GM18861 (cell line): ENCODE measurements around the gene CCDC92.
"Not testable (repeated sequence)": the region's sequence is repeated elsewhere in the genome, so short reads cannot be mapped to it uniquely, and the experiment has no call there.

Experiments used
- ATAC-seq: cut with Tn5 transposase; IDR thresholded peaks from one replicate; pipeline ENCODE4 v1.9.1; 2021; ENCODE audit not compliant: unreplicated experiment

Gene CCDC92

DNA sequence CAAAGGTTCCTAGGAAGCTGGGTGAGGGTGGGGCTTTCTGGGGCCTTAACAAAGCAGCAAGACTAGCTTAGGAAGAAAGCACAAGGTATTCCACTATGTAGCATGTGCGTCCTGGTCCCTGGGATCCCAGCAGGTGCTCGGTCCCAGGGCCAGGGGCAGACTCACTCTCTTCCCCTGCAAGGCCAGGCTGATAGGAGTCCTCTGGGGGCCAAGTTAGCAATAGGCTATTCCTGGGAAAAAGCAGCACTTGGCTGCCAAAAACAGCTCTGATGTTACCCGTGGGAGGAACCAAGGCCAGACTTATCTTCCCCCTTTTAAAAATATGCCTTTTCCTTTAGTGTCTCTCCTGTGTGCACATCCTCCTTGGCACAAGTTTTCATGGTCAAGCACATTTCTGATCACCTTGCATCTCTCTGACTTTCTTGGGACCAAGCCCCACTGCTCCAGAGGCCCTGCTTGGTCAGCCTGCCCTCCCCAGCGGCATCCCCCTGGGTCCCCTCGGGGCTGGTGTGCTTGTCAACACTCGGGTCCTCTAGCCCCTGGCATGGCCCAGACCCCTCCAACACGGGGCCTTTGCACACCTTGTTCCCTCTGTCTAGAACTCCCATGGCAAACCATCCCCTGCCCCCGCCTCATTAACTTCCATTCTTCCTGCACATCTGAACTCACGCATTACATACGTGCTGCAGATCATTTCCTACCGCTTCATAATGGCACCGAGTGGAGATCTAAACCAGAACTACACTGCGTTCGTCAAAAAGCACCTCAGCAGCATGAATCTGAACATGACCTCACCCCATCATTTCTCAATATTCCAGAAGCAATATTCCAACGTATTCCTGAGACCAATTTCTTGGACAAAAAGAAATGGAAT is 21.9 kb downstream of the CCDC92 start:
- ATAC-seq: no peak

DNA sequence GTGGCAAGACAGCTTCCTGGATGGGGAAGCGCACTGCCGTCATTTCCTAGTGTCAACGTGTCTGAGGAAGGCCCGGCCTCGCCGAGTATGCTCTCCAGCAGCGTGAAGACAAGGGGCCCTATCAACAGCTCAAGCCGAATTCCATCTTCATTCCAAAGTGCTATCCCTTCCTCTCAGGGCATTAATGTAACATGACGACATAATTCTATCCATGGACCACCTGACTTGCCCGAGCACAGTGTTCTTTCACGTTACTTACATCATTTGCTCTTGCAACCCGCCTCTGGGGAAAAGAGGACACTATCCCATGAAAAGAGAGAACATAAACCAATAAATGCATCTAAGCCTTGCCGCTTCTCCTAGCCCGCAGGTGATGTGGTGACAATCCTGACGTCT is 22.9 kb downstream of the CCDC92 start:
- ATAC-seq: no peak

DNA sequence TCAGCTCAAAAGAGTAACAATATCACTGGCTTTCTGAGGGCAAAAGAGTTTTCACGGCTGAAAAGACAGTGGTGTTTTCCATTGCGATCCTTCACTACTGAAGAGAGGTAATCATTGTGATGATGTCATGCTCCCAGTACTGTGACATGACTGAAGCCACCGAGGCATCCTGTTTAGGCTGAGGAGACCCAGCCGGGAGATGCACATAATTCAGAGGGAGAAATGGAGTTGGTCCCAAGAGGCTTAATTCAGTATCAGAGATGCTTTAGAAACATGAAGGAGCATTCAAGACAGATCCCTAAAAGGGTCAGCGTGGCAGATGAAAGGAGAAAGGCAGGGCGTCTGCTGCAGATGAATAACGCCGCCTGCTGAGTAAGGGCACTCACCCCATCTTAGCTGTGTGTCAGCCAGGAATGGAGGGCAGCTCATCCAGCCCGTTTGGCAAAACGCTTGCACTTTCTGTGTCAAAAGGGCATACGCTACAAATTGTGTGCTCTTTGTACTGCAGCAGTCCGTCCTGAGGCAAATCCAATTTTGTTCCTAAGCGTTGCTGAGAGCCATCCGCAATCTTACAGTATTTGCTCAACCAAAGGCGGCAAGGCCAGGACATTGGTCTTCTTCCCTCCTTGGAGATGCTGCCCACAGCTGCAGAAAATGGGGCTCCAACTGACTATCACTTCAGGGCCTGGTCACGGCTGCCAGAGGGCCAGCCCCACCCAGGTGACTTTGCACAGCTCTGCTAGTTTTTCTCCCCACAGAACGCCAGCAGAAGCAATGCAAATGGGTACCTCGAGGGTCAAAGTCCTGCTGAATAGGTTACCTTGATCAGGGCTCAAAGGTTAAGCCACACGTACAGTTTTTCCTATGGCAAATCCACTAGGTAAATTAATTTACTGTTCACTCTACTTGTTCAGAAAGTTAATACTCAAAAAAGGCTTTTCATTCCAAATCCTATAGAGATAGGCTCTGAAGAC is 23.5 kb downstream of the CCDC92 start:
- no peak for ATAC-seq

DNA sequence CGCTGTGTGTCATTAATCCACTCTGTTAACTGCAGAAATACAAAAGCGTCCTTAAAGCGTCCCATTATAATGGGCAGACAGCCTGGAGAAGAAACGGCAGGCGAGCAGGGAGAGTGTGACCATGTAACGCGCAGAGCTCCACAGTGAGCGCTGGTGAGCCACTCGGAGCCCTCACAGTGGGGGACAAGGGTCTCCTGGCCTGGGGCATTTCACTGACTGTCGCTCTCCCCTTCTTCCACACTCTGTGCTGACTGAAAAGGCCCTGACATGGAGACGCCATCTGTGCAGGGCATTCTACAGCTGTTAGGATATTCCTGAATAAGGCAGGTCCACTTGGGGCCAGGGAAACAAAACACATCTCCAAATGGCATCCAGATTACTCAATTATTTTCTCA is 24.2 kb downstream of the CCDC92 start:
- no peak for ATAC-seq

DNA sequence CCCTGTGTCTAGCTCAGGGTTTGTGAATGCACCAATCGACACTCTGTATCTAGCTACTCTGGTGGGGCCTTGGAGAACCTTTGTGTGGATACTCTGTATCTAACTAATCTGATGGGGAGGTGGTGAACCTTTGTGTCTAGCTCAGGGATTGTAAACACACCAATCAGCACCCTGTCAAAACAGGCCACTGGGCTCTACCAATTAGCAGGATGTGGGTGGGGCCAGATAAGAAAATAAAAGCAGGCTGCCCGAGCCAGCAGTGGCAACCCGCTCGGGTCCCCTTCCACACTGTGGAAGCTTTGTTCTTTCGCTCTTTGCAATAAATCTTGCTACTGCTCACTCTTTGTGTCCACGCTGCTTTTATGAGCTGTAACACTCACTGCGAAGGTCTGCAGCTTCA is 25.1 kb downstream of the CCDC92 start:
- ATAC-seq: not testable (repeated sequence)

DNA sequence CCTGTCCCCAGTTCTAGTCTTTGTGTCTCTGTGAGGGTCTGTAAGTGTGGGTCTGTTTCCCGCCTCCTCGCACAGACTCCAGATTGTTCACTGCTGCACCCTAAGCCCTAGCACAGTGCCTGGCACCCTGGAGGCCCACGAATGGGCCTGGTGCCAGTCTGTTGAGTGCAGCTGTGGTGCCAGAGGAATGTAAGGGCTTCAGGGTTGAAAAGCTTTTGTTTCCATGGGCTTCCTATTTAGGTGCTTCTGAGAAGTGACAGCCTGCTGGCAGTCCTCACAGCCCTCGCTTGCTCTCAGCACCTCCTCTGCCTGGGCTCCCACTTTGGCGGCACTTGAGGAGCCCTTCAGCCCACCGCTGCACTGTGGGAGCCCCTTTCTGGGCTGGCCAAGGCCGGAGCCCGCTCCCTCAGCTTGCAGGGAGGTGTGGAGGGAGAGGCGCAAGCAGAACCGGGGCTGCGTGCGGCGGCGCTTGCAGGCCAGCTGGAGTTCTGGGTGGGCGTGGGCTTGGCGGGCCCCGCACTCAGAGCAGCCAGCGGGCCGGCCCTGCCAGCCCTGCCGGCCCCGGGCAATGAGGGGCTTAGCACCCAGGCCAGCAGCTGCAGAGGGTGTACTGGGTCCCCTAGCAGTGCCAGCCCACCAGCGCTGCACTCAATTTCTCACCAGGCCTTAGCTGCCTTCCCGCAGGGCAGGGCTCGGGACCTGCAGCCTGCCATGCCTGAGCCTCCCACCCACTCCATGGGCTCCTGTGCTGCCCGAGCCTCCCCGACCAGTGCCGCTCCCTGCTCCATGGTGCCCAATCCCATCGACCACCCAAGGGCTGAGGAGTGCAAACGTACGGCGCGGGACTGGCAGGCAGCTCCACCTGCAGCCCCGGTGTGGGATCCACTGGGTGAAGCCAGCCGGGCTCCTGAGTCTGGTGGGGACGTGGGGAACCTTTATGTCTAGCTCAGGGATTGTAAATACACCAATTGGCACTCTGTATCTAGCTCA is 25.8 kb downstream of the CCDC92 start:
- not testable (repeated sequence) for ATAC-seq

DNA sequence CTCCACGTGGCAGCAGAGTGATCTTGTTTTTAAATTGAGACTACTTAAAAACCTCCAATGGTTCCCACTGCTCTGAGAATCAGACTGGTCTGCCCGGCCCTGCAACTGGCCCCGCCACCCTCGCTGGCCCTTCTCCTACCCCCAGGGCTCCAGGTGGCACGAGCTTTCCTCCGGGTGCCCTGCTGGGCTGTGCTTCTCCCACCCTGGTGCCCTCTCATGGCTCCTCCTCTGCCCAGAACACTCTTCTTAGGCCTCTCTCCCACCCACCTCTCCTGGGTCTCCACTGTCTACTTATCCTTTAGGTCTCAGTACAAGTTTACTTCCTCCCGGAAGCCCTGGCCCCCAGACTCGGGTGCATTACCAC is 26.5 kb downstream of the CCDC92 start:
- no peak for ATAC-seq

DNA sequence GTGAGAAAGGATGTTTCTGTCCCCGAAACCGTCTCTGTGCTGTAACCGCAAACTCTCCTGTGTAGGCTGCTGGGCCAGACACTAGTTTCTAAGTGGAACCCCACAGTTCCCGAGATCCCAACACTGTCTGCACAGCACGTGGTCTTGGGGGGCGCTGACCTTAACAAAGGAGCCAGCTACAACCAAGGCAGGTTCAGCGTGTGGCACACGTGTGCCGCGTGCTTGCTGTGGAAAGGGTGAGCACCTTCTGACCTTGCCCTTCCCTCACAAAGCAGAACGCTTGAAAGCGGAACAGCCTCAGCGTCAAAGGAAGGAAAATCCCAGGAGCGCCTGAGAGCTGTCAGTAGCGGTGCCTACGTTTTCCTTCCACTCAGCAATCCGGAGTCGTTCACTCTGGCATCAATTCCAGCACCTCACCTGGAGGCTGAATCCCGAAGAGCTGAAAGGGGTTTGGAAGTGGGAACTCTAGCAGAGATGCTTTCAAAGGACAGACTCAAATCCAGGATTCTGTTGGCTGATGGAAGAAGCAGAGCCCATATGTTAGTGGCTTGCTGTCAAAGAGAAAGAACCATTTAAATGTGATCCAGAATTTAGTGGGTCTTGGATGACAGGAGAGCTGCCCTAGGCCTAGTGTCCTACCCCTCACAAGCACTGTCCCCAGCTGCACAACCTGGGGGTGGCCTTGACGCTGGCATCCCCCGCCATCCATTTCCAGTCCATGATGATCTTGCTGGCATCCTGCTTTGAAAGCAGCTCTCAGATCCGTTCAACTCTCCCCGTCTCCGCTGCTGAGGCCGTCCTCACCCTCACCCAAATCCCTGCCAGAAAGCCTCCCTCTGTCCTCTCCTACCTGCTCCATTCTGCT is 27.1 kb downstream of the CCDC92 start:
- ATAC-seq: no peak

DNA sequence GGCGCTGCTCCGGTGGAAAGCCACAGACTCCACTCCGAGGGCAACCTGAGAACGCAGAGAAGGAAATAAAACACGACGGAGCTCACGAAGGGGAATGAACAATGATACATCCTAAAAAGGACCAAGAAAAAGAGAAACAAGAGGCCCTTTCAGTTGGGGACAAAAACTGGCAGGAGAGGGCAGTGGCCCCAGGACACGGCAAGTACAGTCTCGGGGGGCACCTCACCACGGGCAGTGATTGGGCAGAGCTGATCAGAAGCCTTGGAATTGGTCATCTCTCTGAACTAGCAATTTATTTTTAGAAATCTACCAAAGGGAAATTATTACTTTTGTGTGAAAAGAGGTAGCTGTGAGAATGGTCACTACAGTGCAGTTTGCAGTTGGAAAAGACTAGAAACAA is 27.9 kb downstream of the CCDC92 start:
- ATAC-seq: no peak

DNA sequence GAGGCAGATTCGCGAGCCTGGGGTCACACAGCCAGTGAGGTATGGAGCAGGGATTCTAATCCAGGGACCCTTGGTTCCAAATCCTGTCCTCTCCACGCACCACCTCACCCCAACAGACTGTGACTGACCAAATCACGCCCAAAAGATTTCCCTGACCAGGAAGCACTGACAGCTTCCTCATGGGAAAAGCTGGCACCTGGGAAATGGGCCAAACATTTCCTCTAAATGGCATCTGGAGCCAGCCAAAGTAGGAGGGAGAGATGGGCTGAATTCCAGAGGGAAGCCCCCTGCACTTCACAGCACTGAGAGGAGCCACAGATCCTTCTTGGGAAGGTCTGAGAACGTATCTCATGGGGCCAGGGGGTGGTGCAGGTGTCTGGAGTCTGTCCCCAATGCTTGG is 28.8 kb downstream of the CCDC92 start:
- no peak for ATAC-seq

DNA sequence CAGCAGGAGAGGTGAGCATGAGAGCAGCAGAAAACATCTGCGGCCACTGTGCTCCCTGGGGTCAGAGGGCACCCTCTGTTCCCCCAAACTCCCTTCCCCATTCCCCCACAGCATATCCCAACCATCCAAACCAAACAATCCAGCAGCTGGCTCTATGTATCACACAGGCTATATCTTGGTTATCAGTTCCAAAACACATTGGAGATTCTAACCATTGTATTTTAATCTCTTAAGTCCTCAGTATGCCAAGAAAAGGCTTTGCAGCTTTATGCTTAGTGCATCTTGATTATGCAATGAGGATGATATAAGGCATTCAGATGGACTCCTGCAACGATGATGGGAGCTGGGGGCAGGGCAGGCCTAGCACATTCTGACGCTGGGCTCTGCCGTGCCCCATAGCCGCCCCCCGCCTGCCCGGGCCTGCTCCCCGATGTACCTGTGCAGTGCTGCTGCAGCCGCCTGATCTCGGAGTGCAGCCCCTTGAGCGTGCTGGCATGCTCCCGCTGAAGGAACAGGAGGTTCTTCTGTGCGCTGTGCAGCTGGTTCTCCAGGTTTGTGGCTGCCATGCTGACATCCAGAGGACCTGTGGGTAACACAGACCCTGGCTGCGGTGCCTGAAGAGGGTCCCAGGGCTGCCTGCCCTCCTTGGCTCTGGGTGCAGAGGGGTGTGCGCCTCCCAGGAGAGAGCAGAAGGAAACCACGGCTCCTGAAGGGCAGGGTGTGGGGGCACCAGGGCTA is 29.6 kb downstream of the CCDC92 start:
- ATAC-seq: no peak

DNA sequence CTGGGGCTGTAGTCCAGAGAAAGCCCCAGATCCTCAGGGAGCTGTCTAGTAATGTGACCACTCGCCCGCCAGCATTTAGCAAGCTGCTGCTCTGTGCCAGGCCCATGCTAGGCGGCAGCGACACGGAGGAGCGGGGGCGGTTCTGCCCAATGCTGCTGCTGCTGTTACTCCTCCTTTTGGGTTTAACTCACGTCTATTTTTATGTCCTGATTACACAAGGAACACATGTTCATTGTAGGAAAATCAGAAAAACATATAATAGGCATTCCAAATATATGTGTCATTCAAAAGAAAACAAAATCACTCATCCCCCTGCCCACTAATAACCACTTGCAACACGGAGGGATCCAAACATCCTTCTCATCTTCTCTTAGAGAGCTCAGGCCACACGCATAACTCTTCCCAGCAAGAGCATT is 30.4 kb downstream of the CCDC92 start:
- ATAC-seq: no peak

DNA sequence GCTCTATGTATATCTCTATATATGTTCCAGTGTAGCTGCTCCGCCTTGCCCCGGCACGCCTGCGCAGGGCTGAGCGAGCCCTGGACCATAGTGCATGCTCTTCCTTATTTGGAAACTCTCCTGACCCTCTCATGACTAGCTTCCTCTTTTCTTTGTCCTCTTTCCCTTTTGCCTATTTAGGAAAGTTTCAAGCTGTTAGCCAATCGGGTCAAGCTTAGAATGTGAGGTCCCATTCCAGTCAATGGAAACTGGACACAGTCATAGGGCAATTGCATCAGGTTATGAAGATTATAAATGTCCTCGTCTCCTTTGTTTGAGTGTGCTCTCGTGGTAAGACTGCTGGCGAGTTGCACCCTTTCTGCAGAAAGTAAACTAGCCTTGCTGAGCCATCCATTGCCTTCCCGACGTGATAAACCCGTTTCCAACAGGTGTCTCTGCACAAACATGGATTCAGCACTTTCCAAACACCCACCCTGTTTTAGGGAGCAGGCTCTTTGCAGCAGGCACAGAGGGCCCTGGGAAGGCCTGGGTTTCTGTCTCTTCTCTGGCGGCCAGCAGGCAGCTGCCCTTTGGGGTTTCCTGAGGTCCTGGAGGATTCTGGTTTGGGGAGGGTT is 30.9 kb downstream of the CCDC92 start:
- ATAC-seq: no peak

DNA sequence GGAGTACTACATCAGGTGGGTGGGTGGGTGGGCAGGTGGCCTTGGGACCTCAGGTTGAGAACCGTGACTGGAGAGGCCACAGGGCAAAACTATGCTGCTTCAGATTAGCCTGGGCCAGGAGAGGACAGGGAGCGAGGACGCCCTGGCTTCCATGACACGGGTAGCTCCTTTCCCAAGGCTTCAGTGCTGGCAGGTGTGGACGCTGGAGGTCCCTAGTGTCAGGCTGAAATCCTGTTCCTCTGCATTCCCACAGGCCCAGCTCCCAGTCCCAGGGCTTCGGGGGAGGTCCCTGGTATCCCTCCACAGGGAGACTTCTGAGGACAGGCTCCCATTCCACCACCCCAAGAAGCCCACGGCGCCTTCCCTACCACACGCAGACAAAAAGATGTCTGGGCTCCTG is 31.6 kb downstream of the CCDC92 start:
- no peak for ATAC-seq

DNA sequence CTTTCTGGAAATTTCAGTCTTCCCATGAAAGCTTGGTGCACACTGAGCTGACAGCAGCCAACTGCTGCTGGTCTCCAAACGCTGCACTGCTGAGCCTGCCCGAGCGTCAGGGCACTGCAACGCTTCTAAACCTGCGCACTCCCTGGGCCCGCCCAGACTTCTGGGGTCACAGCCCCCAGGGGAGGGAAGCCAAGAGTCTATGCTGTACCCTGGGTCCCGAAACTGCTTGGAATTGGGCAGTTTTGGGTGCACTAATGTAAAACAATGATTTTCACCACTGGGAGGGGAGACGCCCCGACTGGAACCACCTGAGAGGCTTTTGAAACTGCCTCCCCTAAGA is 32.0 kb downstream of the CCDC92 start:
- ATAC-seq: no peak

DNA sequence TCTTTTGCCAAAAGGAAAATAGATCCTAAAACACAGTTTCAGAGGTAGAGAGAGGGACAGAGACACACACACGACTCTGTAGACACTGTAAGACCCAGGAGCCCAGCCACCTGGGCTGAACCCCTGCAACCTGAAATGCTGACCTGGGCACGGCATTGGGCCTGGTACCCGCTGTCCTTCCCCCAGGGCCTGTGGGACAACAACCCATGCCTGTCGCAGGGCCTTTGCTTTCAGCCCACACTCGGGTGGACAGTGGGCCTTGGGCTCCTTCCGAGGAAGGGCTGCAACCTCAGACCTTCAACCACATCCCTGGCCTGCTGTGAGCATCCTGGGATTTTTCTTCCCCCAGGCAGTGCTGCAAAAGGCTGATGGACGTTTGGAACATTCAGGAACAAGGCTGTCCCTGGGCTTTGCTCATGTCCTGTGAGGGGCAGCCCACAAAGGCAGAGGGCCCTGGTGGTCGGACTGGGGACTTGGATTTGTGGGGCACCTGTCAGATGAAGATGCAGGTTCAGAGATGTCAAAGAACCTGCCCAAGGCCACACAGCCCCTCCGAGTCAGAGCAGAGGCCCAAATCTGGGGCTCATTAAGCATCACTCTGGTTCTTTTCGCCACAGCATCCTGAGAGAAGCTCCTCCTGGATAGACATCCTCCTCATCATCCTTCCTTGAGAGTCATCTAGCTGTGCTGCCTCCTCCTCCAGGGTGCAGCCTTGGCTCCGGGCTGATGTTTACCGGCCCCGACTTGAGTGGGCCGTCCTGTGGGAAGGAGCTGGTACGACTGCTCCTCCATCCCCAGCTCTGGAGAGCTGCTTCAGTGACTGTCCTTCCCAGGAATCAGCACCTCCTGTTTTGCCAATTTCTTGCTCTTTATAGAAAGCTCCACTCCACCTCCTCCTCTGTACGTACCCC is 32.7 kb downstream of the CCDC92 start:
- ATAC-seq: no peak

DNA sequence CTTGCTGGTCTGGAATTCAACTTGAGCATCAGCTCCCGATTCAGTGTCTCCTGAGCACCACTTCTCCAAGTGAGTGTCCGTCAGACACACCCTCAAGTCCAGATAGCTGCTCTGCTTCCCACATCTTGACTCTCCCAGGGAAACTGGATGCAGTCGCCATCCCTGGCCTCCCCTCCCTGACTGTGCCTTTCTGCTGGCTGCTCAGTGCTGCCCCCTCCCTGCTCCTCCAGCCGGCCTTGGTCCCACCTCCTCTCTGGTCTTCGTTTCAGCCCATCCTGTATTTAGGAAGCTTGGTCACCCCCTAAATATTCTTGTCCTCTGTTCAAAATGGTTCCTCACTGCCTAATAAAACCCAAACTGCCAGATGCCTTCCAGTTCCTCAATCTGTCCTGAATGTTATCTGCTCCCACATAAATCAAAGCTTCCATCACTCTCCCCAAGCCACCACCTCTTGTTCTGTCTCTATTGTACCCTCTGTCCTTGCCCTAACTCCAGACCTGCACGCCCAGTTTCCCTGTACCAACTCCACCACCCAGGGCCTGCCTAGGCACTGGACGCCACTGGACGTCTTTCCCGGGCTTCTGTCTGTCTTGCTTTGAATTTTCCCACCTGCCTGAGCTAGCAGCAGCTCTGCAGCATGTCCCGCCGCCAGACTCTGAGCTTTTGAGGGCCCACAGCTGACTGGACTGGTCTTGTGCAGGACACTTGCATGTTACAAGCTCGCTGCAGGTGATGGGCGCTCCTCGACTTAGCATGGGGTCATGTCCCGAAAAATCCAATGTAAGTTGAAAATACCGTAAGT is 33.8 kb downstream of the CCDC92 start:
- no peak for ATAC-seq
